ENCODE measurements around the gene ZNF830.
"Not testable (repeated sequence)": the region's sequence is repeated elsewhere in the genome, so short reads cannot be mapped to it uniquely, and the experiment has no call there.

ZNF830 gene

GRCh38 chr17:34993031-34993430 lies 31.7 kb downstream of the ZNF830 start:
- peak; percentile 31 for DNase-seq

DNA sequence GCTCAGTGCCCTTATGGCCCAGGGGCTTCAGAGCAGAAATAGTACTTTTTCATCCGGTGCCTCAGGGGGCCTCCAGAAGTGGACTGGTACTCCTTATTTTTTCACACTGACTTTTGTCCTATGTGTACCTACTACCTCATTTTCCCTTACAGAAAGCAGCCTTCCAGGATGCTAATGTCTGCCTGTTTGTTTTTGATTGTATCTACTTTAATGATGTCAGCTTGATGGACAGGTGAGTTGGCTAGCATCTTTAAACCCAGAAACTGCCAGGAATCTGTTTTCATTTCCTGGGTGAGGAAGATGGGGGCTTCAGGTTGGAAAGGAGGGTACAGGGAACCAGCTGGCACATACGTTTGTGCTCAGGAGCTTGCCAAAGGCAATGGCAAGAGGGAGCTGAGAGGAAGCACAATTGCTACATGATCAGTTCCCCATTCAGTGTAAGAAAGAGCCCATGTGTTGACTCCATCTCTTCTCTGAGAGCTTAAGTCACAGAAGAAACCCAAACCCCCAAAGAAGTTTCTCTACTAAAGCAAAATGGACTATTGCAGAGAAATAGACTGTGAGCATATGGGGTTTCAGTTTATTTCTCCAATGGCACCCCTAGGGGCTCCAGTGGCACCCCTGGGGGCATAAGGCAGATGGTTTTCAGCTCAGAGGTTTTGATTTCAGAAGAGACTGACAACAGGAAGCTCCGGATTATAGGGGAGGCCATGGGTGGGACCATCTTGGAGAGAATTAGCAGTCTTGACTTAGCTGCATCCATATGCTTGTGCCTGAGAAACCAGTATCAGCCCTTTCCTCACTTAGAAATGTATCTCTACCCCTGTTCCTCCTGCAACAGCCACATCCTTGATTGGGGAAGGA lies 35.3 kb downstream of the ZNF830 start:
- DNase-seq = no peak

DNA sequence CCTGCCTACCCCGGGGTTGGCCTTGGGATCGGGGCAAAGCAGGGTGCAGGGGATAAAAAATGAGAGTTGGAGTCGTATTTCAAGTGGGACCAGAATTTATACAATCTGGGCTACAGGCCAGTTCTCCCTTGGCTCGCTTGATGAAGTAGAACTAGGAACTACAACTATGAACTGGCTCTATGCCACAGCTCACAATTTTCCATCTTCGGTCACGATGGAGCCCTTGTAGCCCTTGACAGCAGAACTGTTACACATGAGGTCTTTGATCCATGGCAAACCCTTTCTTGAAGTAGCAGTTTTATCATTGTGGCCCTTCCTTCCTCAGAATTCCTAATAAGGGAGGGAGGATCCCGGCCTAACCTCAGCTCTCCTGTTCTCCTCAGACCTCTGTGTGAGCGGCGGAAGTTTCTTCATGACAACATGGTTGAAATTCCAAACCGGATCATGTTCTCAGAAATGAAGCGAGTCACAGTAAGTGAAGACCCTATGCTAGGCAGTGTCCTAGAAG lies 36.1 kb downstream of the ZNF830 start:
- DNase-seq = no peak

DNA sequence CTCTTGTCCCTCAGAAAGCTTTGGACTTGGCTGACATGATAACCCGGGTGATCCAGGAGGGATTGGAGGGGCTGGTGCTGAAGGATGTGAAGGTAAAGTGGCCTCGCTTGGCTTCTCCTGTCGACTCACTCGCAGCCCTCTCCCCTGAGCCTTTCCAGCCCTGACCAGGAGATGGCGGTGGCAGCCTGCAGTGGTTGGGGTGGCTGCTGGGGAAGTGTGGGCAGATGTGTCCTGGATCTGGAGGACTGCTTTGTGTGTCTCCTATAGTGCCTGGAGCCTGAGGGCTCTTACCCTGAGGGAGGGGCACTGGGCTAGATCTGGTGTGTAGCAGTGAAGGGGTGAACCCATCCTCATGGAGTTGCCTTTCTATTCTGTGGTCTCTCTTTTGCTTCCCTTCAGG lies 36.9 kb downstream of the ZNF830 start:
- peak; percentile 68 for DNase-seq

- DNase-seq = no peak
These were observed 38.1 kb downstream of the ZNF830 start for GRCh38 chr17:34999456-34999855.

DNA sequence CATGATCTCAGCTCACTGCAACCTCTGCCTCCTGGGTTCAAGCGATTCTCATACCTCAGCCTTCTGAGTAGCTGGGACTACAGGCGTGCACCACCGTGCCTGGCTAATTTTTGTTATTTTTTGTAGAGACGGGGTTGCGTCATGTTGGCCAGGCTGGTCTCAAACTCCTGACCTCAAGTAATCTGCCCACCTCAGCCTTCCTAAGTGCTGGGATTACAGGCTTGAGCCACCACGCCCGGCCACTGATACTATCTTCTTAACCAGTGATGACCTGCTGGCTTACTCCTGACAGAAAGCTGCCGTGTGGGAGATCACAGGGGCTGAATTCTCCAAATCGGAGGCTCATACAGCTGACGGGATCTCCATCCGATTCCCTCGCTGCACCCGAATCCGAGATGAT lies 39.6 kb downstream of the ZNF830 start:
- not testable (repeated sequence) for DNase-seq

DNA sequence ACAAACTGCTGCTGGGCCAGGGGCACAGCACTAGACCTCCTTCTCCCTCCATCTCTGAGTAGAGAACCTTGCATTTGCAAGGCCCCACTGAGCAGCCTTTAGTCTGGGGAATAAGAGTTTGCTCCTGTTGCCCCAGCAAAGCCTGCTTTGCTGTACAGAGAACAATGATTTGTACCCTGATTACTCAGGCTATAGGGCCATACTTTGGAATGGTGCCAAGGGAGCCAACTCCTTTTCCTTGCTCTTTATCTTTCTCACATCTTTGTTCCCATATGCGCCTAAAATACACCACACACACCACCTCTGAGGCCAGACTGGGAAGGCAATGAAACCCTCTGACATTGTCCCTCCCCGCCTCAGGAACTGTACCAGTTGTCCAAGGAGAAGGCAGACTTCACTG lies 40.2 kb downstream of the ZNF830 start:
- no peak for DNase-seq

DNA sequence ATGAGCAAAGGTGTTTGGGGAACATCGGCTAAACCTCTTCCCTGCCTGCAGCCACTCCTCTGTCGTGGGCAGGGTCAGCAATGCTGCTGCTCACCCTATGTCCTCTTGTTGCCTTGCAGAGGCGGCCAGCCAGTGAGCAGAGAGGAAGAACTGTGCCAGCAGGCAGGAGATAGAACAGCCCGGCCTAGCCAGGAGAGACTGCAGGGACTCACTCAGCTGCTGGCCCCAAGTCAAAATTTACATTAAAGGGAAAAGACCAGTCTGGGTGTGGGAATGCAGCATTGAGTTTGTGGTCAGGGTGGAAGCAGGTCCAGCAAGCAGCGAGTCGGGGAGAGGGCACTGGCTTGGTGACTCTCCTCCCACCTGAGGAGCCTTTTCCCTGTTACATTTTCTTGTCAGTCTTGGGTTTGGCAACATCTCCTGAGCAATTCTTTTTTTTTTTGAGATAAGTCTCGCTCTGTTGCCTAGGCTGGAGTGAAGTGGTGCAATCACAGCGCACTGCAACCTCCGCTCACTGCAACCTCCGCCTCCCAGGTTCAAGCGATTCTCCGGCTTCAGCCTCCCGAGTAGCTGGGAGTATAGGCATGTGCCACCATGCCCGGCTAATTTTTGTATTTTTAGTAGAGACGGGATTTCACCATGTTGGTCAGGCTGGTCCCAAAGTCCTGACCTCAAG lies 41.7 kb downstream of the ZNF830 start:
- no peak for DNase-seq

- DNase-seq = no peak
These were observed 42.4 kb downstream of the ZNF830 start for GRCh38 chr17:35003778-35004177.

- no peak for DNase-seq
These were observed 45.0 kb downstream of the ZNF830 start for GRCh38 chr17:35006345-35006744.

GRCh38 chr17:35006961-35007360 lies 45.6 kb downstream of the ZNF830 start:
- no peak for DNase-seq

- DNase-seq = no peak
These were observed 48.8 kb downstream of the ZNF830 start for GRCh38 chr17:35010093-35010492.

DNA sequence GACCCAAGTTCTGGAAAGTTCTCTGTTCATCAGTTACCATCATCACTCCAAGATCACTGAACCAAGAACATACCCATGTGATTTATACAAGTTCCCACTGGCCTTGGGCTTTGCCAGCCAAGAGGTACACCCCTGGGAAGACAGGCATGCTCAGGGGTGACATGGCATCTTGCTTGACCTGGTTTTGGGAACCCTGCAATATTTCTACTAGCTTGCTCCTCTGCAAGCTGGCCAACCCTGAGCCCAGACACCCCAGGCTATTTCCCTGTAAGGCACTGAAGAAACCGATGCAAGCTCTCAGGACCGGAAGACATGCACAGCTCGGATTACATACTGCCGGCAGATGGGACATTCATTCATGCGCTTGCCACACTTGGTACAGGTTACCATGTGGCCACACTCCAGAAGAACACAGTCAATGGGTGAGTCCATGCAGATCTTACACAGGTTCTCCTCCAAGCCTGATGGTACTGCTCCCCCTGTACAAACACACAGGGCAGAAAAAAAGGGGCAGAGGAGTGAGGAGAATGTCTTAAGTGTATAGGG lies 50.4 kb downstream of the ZNF830 start:
- DNase-seq = no peak
